ENCODE data around the gene VPS13A.
"Not testable (repeated sequence)": the region's sequence is repeated elsewhere in the genome, so short reads cannot be mapped to it uniquely, and the experiment has no call there.

The VPS13A gene

GRCh38 chr9:77427256-77427927 lies 250.1 kb downstream of the VPS13A start:
- Histone ChIP-seq H3K4me1 (no peaks in the 10 kb centered on the region; the same call in 1 of the 2 replicates), H3K36me3 (replicated peaks) (no peaks in the 10 kb centered on the region), H3K4me3 (no peak overlapping the region), H3K27me3 (ENCODE audit: low read depth) (no peaks in the 10 kb centered on the region), H3K9me3 (no peaks in the 10 kb centered on the region)
- in situ Hi-C loops (cut with MboI; ENCODE audit: low sequenced_read_pairs), result loop anchor here (25.0 kb wide), 1 partner anchor 685 kb away; no protein-coding TSS in a partner anchor
- no peak for DNase-seq (ENCODE audit: low spot score in 2 of 2)

GRCh38 chr9:77429928-77430327 lies 252.6 kb downstream of the VPS13A start:
- H3K27me3 ChIP-seq (ENCODE audit: low read depth), result no peaks in the 10 kb centered on the region
- H3K4me1 ChIP-seq, result no peaks in the 10 kb centered on the region; the same call in 1 of the 2 replicates
- in situ Hi-C loops (cut with MboI; ENCODE audit: low sequenced_read_pairs), result loop anchor here (25.0 kb wide), 1 partner anchor 682 kb away; no protein-coding TSS in a partner anchor
- DNase-seq (ENCODE audit: low spot score in 2 of 2), result no peak
- no peaks in the 10 kb centered on the region for H3K9me3 ChIP-seq
- no peaks in the 10 kb centered on the region for H3K36me3 ChIP-seq (replicated peaks)
- H3K4me3 ChIP-seq, result no peak overlapping the region

- Histone ChIP-seq H3K9me3 (no peaks in the 10 kb centered on the region), H3K36me3 (replicated peaks) (no peaks in the 10 kb centered on the region), H3K4me1 (no peaks in the 10 kb centered on the region), H3K4me3 (no peak overlapping the region), H3K27me3 (ENCODE audit: low read depth) (no peaks in the 10 kb centered on the region)
- in situ Hi-C loops (cut with MboI; ENCODE audit: low sequenced_read_pairs), result loop anchor here (25.0 kb wide), 1 partner anchor 680 kb away; no protein-coding TSS in a partner anchor
- no peak for DNase-seq (ENCODE audit: low spot score in 2 of 2)
Measured at GRCh38 chr9:77432053-77432452, 254.7 kb downstream of the VPS13A start.

GRCh38 chr9:77433675-77434445 lies 256.5 kb downstream of the VPS13A start:
- Histone ChIP-seq H3K27me3 (ENCODE audit: low read depth) (no peaks in the 10 kb centered on the region), H3K36me3 (replicated peaks) (no peaks in the 10 kb centered on the region), H3K9me3 (no peaks in the 10 kb centered on the region), H3K4me3 (no peak overlapping the region), H3K4me1 (no peaks in the 10 kb centered on the region)
- peak; percentile 37 to 68 for DNase-seq (ENCODE audit: low spot score in 2 of 2)
- in situ Hi-C loops (cut with MboI; ENCODE audit: low sequenced_read_pairs), result loop anchor here (25.0 kb wide), 1 partner anchor 678 kb away; no protein-coding TSS in a partner anchor

GRCh38 chr9:77435277-77435676 lies 257.9 kb downstream of the VPS13A start:
- in situ Hi-C loops (cut with MboI; ENCODE audit: low sequenced_read_pairs), result loop anchor here (25.0 kb wide), 1 partner anchor 677 kb away; no protein-coding TSS in a partner anchor
- H3K27me3 ChIP-seq (ENCODE audit: low read depth), result no peaks in the 10 kb centered on the region
- DNase-seq (ENCODE audit: low spot score in 2 of 2), result no peak
- H3K9me3 ChIP-seq, result no peaks in the 10 kb centered on the region
- H3K4me3 ChIP-seq, result no peak overlapping the region
- no peaks in the 10 kb centered on the region for H3K4me1 ChIP-seq
- H3K36me3 ChIP-seq (replicated peaks), result no peaks in the 10 kb centered on the region

- no peak for DNase-seq (ENCODE audit: low spot score in 2 of 2)
- Histone ChIP-seq H3K9me3 (no peaks in the 10 kb centered on the region), H3K4me1 (no peaks in the 10 kb centered on the region), H3K36me3 (replicated peaks) (no peaks in the 10 kb centered on the region), H3K27me3 (ENCODE audit: low read depth) (no peaks in the 10 kb centered on the region), H3K4me3 (no peak overlapping the region)
- in situ Hi-C loops (cut with MboI; ENCODE audit: low sequenced_read_pairs), result loop anchor here (25.0 kb wide), 1 partner anchor 677 kb away; no protein-coding TSS in a partner anchor
Measured at GRCh38 chr9:77435688-77436087, 258.4 kb downstream of the VPS13A start.

- Histone ChIP-seq H3K4me1 (no peaks in the 10 kb centered on the region), H3K36me3 (replicated peaks) (no peaks in the 10 kb centered on the region), H3K27me3 (ENCODE audit: low read depth) (no peaks in the 10 kb centered on the region), H3K9me3 (no peaks in the 10 kb centered on the region), H3K4me3 (no peak overlapping the region)
- in situ Hi-C loops (cut with MboI; ENCODE audit: low sequenced_read_pairs), result loop anchor here (25.0 kb wide), 1 partner anchor 674 kb away; no protein-coding TSS in a partner anchor
- DNase-seq (ENCODE audit: low spot score in 2 of 2), result no peak
Measured at GRCh38 chr9:77438653-77439052, 261.3 kb downstream of the VPS13A start.

GRCh38 chr9:77440057-77440456 lies 262.7 kb downstream of the VPS13A start:
- DNase-seq (ENCODE audit: low spot score in 2 of 2), result no peak
- Histone ChIP-seq H3K4me1 (no peaks in the 10 kb centered on the region), H3K4me3 (no peak overlapping the region), H3K36me3 (replicated peaks) (no peaks in the 10 kb centered on the region), H3K27me3 (ENCODE audit: low read depth) (no peaks in the 10 kb centered on the region), H3K9me3 (no peaks in the 10 kb centered on the region)
- in situ Hi-C loops (cut with MboI; ENCODE audit: low sequenced_read_pairs), result loop anchor here (25.0 kb wide), 1 partner anchor 672 kb away; no protein-coding TSS in a partner anchor

GRCh38 chr9:77441124-77441523 lies 263.8 kb downstream of the VPS13A start:
- H3K4me1 ChIP-seq; H3K9me3 ChIP-seq; H3K36me3 ChIP-seq (replicated peaks); DNase-seq (ENCODE audit: low spot score in 2 of 2); H3K27me3 ChIP-seq (ENCODE audit: low read depth); H3K4me3 ChIP-seq: not testable (repeated sequence)
- in situ Hi-C loops (cut with MboI; ENCODE audit: low sequenced_read_pairs), result loop anchor here (25.0 kb wide), 1 partner anchor 671 kb away; no protein-coding TSS in a partner anchor

- H3K4me3 ChIP-seq, result no peak overlapping the region
- no peaks in the 10 kb centered on the region for H3K4me1 ChIP-seq
- no peak for DNase-seq (ENCODE audit: low spot score in 2 of 2)
- no peaks in the 10 kb centered on the region for H3K27me3 ChIP-seq (ENCODE audit: low read depth)
- H3K36me3 ChIP-seq (replicated peaks), result no peaks in the 10 kb centered on the region
- no peaks in the 10 kb centered on the region for H3K9me3 ChIP-seq
- in situ Hi-C loops (cut with MboI; ENCODE audit: low sequenced_read_pairs), result loop anchor here (25.0 kb wide), 1 partner anchor 670 kb away; no protein-coding TSS in a partner anchor
Measured at GRCh38 chr9:77442436-77442835, 265.1 kb downstream of the VPS13A start.

- Histone ChIP-seq H3K27me3 (ENCODE audit: low read depth) (no peaks in the 10 kb centered on the region), H3K4me1 (no peaks in the 10 kb centered on the region), H3K4me3 (no peak overlapping the region), H3K36me3 (replicated peaks) (no peaks in the 10 kb centered on the region), H3K9me3 (no peaks in the 10 kb centered on the region)
- DNase-seq (ENCODE audit: low spot score in 2 of 2), result no peak
- in situ Hi-C loops (cut with MboI; ENCODE audit: low sequenced_read_pairs), result loop anchor here (25.0 kb wide), 1 partner anchor 665 kb away; no protein-coding TSS in a partner anchor
Measured at GRCh38 chr9:77447646-77448045, 270.3 kb downstream of the VPS13A start.

- Histone ChIP-seq H3K9me3 (no peaks in the 10 kb centered on the region), H3K4me1 (no peaks in the 10 kb centered on the region), H3K4me3 (no peak overlapping the region), H3K36me3 (replicated peaks) (no peaks in the 10 kb centered on the region), H3K27me3 (ENCODE audit: low read depth) (no peaks in the 10 kb centered on the region)
- no peak for DNase-seq (ENCODE audit: low spot score in 2 of 2)
- in situ Hi-C loops (cut with MboI; ENCODE audit: low sequenced_read_pairs), result loop anchor here (10.0 to 25.0 kb wide), 2 partner anchors 295 to 663 kb away; no protein-coding TSS in a partner anchor
Measured at GRCh38 chr9:77449240-77450084, 272.1 kb downstream of the VPS13A start.

- no peak overlapping the region for H3K4me3 ChIP-seq
- in situ Hi-C loops (cut with MboI; ENCODE audit: low sequenced_read_pairs), result loop anchor here (10.0 kb wide), 1 partner anchor 295 kb away; no protein-coding TSS in a partner anchor
- no peaks in the 10 kb centered on the region for H3K9me3 ChIP-seq
- no peaks in the 10 kb centered on the region for H3K36me3 ChIP-seq (replicated peaks)
- H3K4me1 ChIP-seq, result no peaks in the 10 kb centered on the region
- no peak for DNase-seq (ENCODE audit: low spot score in 2 of 2)
- no peaks in the 10 kb centered on the region for H3K27me3 ChIP-seq (ENCODE audit: low read depth)
Measured at GRCh38 chr9:77450085-77450475, 272.7 kb downstream of the VPS13A start.
